NCI-H510A treated with DMSO at 0.1 percent for 48 hours (cell line): ENCODE data around the gene RARB.

ENCODE experiments used
- DNase-seq: peaks from one replicate; lab custom pipeline; 2025; lab: John Stamatoyannopoulos, UW

Gene RARB

DNA sequence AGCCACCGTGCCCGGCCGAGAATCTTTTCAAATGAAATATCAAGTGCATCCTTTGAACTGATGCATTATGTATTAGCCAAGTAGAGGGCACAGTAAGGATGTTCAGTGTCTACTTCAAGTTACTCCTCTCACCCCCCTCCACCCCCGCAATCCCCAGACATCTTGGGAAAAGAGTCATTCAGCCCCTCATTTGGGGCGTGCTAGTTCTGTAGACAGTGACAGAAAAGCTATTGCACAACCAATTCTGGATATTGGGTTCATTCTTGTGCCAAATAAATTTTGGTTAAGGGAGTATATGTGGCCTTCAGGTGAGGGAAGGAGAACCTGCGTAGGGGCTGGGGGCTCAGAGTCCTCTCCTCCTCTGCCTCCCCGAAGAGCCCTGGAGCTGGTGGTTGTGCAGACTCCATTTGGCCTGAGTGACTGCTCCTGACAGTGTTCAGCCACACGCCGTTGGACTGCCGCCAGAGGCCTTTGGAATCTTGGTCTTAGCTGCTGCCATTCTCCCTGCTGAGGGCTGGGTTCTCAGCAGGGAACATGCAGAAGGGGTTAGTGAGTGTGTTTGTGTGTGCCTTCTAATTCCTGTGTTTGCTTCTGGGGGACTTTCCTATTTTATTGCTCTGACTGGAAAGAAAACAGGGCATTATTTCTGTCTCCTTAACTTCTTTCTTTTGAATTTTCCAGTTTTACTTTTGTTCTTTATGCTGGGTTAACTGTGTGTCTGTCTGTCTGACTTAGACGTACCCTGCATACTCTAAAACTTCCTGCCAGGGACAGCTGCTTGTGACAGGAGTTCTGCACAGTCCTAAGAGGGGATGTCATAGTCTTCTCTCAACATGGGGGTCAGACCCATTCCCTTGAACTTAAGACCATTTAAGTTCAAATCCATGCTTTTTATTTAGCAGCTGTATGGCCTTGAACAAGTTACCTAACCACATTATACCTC lies 21.0 kb downstream of the RARB start:
- peak; percentile 9 for DNase-seq

DNA sequence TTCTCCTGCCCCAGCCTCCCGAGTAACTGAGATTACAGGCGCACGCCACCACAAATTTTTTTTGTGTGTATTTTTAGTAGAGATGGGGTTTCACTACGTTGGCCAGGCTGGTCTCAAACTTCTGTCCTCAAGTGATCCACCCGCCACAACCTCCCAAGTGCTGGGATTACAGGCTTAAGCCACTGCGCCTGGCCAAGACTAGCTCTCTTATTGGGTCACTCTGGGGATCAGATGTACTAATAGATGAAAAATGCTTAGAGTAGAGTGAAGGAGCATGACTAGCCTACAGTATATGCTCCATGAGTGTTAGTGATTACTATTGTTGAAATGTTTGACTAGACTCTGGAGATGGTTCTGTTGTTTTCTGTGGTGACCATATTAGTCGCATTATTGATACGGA lies 21.8 kb downstream of the RARB start:
- no peak for DNase-seq

DNA sequence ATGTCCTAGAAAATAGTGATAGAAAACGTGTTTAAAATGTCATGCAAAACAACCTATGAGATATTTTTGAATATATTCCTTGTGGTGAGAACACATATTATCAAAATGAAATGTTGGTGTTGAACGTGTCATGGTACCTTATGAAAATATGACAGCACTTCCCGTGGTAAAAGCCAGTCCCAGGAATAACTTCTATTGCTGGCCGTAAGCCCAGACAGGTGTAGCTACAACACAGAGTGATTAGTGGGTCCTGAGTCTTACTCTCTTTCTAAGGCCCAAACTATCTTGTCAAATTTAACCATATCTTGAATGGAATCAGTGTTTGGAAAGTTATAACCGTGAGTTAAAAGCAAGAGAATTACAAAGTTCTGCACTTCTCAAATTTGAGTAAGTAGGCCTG lies 24.1 kb downstream of the RARB start:
- DNase-seq = no peak

DNA sequence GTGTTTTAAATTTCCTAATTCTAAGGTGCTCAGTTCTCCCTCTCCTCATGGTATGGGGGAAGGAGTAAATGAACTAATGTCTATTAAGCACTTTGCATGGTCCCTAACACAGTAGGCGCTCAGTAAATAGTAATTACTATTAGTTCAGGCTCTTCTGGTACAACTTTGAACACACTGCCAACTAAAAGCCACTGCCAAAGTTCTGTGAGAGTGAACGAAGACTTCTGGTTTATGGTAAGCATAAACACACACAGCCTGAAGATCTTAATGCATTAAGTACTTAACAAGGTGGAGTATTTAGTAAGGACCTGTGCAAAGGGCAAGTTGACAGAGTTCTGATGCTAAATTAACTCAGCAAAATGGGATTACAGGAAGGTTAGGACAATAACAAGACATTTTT lies 24.7 kb downstream of the RARB start:
- no peak for DNase-seq

DNA sequence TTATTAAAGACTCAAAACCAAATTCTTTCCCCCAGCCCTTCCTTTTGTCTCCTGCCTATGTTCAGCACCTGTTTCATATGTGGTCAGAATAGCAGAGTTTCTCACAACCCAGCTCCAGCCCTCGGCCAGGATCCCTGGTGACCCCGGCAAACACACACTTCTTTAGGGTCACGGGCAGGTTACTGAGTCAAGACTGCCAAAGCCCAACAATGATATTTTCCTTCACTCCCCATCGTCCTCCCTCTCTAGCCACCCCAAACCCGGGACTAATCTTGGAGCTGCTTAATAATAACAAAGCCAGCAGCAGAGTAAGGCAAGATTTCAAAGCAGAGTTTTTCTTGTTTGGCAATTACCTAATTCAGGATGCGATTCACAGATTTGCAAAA lies 25.5 kb downstream of the RARB start:
- DNase-seq = no peak

DNA sequence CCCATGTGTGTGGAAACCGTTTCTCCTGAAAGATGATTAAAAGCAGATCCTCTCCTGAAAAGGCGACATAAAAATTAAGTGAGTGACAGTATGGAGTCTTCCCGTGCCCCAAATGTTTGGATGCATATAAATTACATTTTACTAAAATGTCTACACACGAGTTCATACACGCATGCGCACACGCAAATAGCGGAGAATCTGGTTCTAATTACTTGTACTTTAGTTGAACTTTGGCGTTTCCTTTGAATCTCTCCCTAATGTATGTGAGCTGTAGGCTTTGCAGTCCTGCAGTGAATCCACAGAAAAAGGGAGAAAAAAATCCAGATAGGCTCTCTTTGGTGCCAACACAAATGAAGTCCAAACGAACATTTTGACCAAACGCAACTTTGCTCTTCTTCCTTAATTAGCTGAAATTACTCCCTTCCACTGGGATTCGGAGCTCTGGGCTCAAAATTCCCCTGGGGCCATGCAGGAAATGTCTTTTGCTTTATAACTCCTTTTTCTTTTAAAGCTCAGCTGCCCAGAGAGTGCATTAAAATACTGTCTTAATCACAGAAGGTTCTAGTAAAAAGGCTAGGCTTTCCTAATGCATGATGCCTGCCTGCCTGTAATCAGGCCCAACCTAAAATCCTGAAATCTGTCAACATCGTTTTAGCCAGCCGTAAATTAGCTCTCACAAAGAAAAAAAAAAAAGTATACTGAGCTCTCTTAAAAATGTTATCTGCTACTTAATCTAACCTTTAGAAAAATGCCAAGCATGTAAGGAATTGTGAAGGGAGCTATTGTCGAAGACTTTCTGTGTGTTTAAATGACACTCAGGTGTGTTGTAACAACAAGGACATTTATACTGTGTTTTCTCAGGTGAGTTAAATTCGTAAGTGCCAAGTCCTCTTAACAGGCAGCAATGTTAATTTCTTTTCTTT lies 26.2 kb downstream of the RARB start:
- no peak for DNase-seq

DNA sequence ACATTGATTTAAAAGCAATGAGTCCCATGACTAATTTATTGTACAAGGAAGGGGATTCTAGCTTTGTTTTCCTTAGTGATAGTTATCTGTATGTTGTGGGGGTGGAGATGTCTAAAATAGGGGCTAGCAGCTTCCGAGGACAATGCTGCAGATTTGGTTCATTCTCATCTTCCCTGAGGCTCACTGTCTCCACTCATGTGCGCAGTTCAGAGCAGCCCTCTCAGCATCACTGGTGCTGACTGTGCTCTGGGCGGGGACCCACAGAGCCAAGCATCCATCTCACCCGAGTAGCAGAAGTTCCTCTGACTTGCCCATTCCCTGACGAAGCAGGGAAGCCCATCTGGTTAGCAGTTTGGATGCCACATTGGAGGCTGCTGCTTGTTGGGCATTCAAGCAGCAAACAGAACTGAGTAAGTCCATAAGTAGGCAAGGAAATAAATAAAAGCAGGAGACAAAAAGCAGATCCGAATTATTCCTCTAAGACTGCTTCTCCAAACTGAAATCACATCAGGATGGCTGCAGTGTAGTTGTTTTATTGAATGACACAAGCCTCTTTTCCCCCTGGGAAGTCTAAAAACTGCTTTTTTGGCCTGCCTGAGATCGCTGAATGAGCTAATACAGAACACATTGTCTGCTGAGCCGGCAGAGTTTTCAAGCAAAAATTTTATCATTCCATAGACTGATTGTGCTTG lies 27.5 kb downstream of the RARB start:
- no peak for DNase-seq

DNA sequence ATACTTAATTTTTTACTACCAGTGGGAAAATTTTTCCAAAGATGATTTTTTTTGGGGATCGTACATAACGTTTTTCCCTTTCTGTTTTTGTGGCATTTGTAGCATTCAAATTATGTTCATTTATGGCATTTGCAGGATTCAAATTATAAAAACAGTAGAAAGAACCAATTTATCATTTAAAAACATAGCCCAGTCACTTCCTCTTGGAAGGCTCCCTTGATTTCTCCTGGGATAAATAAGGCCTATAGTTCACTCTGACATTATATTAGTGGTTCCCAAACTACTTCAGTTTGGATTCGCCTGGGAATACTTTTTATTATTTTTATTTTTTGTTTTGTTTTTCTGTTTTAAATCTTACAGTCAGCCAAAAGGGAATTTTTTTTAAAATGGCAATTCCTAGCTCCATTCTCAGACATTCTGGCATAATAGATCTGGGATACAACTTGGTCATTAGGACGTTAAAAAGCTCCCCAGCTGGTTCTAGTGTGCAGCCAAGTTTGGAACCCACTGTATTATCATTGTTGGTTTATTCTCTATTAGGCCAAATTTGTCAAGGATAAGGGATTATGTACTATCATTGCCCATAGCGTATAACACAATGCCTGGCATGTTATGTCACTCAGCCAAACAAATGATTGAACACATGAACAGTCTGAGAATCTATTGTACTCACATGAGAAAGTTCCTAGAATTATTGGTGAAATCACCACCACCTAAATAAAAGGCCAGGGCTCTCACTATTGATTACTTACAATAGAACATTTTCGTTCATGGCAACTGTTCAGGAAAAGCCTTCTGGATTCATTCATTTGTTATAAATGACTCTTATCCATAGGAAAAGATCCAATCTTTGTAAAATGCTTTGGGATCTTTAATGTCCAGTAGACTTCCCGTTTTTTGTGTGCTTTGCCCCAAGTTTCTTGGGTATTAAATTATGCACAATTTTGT lies 28.9 kb downstream of the RARB start:
- no peak for DNase-seq

DNA sequence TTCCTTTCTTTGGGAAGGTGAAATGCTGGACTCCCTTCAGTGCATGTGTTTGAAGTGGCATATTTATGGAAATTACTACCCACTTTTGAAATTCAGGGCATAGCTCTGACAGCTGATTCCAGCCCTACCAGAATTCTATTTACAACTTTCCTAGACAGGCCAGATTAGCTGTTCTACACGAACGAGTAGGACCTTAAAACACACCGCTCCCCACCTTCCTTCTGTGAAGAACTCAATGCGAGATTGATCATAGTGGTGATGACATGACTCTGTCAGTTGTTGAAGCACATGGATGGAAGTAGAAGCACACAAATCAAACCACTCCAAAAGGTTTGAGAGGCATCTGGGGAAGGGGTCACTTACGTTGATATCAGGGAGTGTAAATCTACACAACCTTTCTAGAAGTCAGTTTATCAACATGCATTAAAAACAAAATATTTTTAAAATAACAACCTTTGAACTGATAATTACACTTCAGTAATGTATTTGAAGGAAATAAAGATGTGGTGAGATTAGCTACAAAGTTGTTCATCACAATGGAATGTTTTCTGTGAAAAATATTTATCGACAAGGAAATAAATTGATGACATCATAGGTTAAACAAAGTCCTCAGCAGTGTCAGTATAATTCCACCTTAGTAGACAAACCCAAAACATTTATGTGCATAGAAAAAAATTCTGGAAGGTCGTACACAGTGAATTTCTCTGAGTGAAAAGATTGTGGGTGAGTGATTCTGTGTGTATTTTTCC lies 29.8 kb downstream of the RARB start:
- DNase-seq = no peak

DNA sequence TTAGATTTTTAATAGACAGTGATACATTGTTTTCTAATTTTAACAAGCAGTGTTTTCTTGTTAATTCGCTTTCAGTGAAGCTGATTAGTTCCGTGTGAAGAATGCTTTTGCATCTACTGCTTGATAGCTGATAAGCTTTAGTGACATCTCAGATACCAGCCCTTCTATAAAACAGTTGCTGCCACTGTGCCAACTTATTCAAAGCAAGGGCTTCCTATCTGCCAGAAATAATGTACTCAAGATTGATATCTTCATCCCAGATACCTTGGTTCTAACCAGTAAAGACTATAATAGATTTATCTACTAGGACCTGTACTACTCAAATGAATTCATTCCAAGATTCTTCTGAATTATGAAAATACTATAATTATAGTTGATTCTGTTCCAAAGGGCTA lies 30.4 kb downstream of the RARB start:
- no peak for DNase-seq

DNA sequence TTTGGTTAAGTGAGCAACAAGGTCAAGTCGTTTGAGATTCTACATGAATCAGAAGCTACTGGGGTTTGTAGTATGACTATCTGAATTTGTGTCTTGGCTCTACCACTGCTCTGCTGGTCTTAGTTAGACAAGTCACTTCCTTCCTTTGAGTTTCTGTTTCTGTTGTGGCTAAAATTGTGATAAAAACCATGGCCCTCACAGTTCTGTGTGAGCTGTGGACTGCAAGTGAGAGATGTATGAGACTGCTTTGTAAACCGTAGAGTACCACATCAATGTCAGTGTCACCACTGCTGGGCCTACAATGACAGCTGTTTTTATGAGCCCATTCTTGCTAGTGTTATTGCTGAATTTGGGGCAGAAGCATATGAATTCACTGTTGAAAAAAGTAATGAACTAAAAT lies 32.7 kb downstream of the RARB start:
- DNase-seq = no peak

DNA sequence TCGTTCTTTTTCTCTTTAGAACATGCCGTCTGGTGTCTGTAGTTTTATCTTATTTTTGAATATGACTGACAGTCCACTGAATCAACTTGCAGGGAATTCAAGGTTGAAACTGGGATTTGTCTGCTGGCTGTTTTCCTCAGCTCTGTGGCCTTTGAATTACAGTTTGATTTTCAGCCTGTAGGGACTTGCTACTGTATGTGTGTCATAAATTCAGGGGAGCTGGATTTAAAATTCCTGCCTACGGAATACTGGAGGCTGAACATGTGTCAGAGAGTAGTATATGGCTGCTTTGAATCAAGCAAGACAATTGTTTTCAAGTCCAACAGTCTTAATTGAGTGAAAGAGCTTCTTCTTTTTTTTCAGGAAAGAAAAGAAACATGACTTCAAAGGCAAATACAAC lies 33.9 kb downstream of the RARB start:
- no peak for DNase-seq

DNA sequence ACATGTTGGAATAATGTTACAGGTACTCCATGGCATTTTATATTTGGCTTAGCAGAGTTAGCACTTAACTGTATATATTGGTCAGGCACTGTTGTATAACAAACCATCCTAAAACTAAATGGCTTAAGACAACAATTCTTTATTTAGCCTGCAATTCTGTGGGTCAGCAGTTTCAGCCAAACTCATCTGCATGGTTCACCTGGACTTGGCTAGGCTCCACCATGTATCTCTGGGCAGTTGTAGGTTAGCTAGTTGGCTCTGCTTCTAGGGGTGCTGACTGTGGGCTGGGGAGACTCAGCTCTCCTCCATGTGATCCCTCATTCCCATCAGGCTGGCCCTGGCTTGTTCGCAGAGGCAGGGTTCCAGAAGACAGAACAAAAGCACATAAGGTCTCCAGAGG lies 34.4 kb downstream of the RARB start:
- no peak for DNase-seq

DNA sequence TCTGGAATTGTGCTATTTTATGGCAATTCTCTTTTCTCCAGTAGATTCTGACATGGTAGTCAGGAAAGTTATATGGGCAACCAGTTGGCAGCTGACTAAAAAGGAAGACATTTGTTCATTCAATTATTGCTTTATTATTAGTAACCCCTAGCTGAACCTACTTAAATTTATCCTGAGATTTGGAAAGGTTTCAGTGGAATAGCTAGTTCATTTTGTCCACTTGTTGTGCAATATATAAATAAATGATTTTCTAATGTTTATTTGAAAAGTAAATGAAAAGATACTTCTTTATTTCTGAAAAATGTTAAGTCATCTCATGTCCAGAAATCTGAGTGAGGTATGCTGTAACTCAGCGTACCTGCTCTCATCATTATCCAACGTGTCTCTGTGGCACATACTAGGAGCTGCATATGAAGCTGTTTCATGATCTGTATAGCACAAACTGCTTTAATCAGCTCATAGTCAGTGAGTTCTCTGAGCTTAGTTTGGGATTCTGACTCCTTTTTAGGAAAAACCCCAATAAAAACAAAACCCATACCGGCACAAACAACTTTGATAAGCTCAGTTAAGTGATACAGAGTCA lies 35.9 kb downstream of the RARB start:
- no peak for DNase-seq

DNA sequence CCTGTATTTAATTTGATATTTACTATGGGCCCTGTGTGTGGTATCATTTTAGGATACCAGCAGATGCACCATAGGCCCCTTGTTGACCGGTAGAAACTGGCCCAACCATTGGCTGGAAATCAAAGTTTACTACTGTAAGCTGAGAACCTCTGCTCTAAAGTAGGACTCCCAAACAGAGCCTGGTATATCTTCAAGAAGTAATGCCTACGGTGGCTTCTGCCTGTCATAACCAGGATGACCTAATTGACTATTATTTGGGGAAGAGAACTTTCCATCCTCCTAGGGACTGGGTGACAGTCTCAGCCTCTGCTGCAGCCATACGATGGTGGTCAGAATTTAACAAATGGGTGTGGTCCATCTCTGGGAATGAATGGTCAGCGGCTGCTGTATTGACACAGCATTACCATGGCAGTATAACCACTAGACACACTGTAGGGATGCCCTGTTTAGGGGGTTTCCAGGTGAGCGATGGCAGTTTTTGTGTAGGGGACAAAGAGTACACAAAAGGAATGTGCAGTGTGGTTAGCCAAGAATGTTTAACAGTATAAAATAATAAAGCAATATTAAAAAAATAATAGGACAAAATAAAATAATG lies 37.3 kb downstream of the RARB start:
- no peak for DNase-seq

DNA sequence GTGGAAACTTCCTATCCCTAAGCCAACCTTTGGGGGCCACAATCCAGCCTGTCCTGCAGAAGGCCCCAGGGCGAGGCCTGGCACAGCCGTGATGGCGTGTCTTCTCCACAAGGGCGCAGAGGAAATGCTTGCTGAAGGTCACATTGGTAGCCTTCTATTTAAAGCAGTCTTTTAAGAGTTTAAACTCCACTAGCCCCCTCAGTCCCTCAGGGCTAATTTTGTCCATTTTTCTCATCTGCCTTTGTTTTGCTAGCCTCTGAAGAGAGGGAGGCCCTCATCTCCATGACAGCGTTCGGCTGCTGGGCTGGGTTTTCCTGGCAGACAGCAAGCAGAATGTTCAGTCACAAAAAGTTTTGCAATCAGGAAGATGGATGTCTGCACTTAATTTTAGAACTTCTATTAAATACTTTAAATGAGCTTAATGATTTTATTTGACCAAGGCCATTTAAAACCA lies 40.8 kb downstream of the RARB start:
- DNase-seq = no peak

DNA sequence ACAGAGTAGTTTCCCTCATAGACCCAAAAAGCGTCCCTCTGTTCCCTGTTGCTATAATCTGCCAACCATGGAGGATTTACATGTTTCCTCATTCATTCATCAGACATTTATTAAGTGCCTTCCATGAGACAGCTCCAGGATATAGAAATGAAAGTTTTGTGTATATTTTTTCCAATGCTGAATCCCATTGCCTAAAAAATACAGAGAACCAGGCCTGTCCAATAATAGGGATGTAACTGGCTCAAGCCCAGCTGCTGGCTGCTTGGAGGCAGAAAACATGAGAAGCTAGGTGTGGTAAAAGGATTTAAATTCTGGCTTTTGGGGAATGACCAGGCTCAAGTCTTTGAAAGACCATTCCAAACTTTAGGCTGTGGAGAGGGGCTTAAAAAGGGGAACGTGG lies 41.5 kb downstream of the RARB start:
- no peak for DNase-seq

DNA sequence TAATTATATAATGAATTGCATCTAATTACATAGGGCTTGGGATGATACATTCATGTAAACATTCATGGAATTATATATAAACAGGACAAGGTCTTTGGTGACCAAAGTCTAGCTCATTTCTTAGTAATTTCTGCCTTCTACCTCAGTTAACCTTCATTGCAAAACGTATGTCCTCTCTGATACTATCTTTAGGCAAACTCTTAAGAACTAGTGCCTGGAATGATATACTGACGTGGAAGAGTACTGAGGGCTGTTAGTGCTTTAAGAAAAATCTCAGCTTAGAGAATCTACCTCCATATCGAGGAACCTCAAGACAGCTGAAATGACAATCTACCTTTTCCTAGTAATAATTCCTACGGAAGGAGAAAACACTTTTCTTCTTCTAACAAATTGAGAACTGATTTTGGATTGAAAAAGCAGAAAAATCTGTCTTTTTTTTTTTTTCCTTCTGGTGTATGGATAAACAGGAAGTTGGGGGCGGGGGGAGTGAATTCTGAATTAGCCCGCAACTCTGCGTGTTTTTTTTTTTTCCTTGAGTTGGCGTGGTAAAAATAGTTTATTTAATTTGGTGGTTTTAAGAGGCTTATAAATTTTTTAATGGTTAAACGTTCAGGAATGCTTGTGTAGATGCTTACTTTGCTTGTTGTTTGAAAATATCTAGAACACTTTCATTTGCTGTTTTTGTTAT lies 43.2 kb downstream of the RARB start:
- no peak for DNase-seq

DNA sequence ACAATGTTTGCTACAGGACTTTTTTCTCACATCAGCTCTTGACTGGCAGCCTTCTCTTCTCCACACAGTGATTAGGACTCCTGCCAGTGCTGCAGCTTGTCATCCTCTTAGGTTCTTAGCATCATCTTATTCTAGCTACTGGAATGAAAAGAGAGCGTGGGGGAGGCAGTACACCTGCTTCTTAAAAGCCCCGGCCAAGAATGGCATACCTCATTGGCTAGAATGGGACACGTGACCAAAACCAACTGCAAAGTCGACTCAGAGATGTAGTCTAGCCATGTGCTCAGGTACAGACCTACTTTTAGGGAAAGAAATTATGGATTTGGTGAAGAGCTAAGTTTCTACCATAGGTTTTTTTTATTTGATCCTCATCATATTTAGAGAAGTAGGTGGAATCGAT lies 44.1 kb downstream of the RARB start:
- DNase-seq = no peak
